Astrocyte of the cerebellum (primary cell): ENCODE measurements around the gene SIGLEC8.
"Not testable (repeated sequence)": the region's sequence is repeated elsewhere in the genome, so short reads cannot be mapped to it uniquely, and the experiment has no call there.

Experiments used
- DNase-seq: peaks from one replicate; pipeline ENCODE4 v3.0.0-alpha.2; 2011; ENCODE audit warnings: low read depth
- H3K4me3 ChIP-seq: 2 replicates; pipeline ENCODE4 v1.5.1; 2011; ENCODE audit warnings: mild to moderate bottlenecking, low read depth, low read length, moderate library complexity
- CTCF ChIP-seq: IDR thresholded peaks from 2 replicates; pipeline ENCODE4 v1.5.1; 2012; ENCODE audit warnings: low read length, low read depth, moderate library complexity, mild to moderate bottlenecking; ENCODE audit errors: missing control alignments
- in situ Hi-C: cut with HindIII; loops from 2 replicates; pipeline ENCODE4 v1.10.0; 2017; ENCODE audit warnings: low sequenced_read_pairs

Gene SIGLEC8

GRCh38 chr19:51469162-51469561 is 10.9 kb upstream of the SIGLEC8 start:
- no peak for TF ChIP-seq CTCF
- H3K4me3 ChIP-seq, result no peak overlapping the region
- in situ Hi-C loops, result no loop called here
- no peak for DNase-seq

- in situ Hi-C loops, result no loop called here
- DNase-seq, result no peak
- no peak overlapping the region for H3K4me3 ChIP-seq
- TF ChIP-seq CTCF, result no peak
Measured at GRCh38 chr19:51468545-51468920, 10.3 kb upstream of the SIGLEC8 start.

- no peak overlapping the region for H3K4me3 ChIP-seq
- in situ Hi-C loops, result no loop called here
- DNase-seq, result no peak
- TF ChIP-seq CTCF, result no peak
Measured at GRCh38 chr19:51467864-51468544, 9.8 kb upstream of the SIGLEC8 start.

DNA sequence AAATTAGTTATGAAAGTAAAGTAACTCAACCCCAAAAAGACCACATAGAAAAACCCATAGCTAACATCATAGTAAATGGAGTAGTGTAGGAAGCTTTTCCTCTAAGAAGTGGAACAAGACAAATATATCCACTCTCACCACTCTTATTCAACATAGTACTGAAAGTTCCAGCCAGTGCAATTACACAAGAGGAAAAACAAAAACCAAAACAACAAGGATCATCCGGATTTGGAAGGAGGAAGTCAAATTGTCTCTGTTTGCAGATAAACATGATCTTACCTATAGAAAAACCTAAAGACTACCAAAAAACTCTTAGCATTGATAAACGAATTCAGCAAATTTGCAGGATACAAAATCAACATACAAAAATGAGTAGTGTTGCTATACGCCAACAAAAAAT is 8.5 kb upstream of the SIGLEC8 start:
- no peak for TF ChIP-seq CTCF
- H3K4me3 ChIP-seq, result no peak overlapping the region
- no peak for DNase-seq
- in situ Hi-C loops, result no loop called here

- DNase-seq, in situ Hi-C loops, H3K4me3 ChIP-seq: not testable (repeated sequence)
Measured at GRCh38 chr19:51463976-51464581, 5.8 kb upstream of the SIGLEC8 start.

DNA sequence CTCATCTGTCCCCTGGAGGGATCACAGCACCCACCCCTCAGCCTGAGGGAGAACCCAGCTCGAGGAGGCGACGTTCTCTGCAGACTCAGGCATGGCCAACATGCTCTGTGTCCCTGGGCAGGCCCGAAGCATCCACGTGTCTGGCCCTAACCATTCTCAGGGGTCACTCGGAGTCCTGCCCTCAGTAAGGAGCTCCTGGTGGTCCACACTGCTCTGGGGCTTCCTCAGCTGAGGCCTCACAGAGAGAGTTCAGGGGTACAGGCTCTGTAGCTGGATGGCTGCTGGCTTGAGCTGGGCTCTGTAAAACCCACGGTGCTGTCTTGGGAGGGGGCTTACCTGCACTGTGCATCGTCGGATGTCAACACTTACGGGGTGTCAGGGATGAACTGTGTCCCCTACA is 4.4 kb upstream of the SIGLEC8 start:
- in situ Hi-C loops, result no loop called here
- no peak overlapping the region for H3K4me3 ChIP-seq
- no peak for TF ChIP-seq CTCF
- DNase-seq, result no peak

DNA sequence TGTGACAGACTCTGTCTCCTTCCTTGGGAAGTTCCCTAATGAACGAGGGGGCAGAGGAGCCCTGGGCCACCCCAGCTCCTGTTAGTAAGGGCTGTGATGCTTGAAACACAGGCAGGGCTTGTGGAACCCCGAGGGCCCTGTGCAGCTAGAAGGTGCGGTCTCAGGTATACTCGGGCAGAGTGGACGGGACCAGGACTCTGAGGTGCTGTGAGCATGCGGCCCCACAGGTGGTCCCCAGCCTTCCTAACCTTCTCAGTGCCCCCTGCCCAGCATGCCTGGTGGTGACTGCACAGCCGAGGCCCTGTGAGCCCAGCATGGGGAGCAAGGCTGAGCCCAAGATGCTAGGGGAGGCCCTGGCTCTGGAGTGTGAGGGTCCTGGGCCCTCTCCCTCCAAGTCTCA is 4.0 kb upstream of the SIGLEC8 start:
- H3K4me3 ChIP-seq, result no peak overlapping the region
- no peak for TF ChIP-seq CTCF
- in situ Hi-C loops, result no loop called here
- no peak for DNase-seq
